ENCODE data around the gene ALDH3B1. TPM values are rescaled to one million over a fixed set of nuclear protein-coding genes. Genes with fewer than 3 reads are reported as not detected.
A peak's percentile ranks its signal among the peaks of the same experiment; 100 is the strongest.

The ALDH3B1 gene
- total and polyA plus RNA-seq, 9 of the 15 experiments (the other 6 are each of a cell fraction or from before 2014, with no cell fraction given): 0.01 to 0.35 (median 0.07) TPM; not detected in 2

DNA sequence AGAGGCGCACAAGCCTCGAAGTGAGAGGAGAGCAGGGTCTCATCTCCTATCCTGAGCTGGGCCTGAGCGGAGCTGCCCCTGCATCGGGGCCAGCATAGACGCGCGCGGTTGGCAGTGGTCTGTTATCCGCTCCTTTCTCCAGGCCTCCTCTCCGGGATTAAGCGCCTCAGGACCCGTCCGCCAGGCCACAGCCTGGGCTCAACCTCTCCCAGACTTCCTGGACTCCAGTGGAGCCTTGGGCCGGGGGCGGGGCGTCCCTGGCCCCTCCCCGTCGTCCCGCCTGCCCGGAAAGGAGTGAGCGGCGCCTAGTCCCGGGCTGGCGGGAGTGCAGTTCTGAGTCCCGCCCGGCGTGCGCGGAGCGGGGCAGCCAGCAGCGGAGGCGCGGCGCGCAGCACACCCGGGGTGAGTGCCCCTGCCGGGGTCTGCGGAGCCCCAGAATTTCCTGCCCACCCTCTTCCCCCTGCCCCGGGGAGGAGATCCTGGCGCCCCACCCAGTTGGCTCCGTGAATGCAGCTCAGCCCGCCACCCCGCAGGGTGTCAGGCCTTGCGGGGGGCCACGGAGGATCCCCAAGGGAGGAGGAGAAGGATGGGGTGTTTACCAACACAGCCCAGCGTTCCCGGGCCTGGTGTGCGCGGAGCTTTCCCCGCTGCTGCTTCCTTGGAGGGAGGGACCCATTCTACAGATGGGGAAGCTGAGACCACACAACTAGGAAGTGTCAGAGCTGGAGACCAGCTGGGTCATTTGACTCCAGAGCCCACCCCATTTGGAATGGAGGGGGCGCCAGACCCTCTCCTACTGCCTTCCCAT lies 28.8 kb downstream of the ALDH3B1 start, which contains the start of gene TCIRG1 (continued):
- TF ChIP-seq SNRNP70 (optimal IDR thresholded peaks at IDR 0.05; ENCODE audit: low read depth, low read length) (no peak), YY1 (IDR thresholded peaks at IDR 0.05; ENCODE audit: borderline replicate concordance in 1 of 3, control insufficient read depth in 1 of 3, extremely low read depth in 1 of 3, insufficient read depth in 3 of 3, insufficient read length in 1 of 3, insufficient replicate concordance in 2 of 3, low read depth in 1 of 3, low read length in 2 of 3) (peak in 1 of 3 experiments; percentile 34), ZNF76 (CRISPR knock-in tag; IDR thresholded peaks at IDR 0.05; ENCODE audit: borderline replicate concordance) (no peak), POLR2AphosphoS2 (IDR thresholded peaks at IDR 0.05; ENCODE audit: low read length) (no peak), RFX5 (IDR thresholded peaks at IDR 0.05; ENCODE audit: low read depth, low read length) (no peak), CC2D1A (IDR thresholded peaks at IDR 0.05) (peak; percentile 46; the same call in 1 of the 2 replicates), GTF2F1 (IDR thresholded peaks at IDR 0.05; ENCODE audit: low read depth, low read length) (no peak), MTA3 (IDR thresholded peaks at IDR 0.05; ENCODE audit: borderline replicate concordance) (no peak; the same call in 1 of the 2 replicates), TOE1 (IDR thresholded peaks at IDR 0.05; ENCODE audit: borderline replicate concordance) (no peak), TOE1 (CRISPR knock-in tag; IDR thresholded peaks at IDR 0.05; ENCODE audit: borderline replicate concordance, low read depth) (no peak), PPARD (CRISPR knock-in tag; IDR thresholded peaks at IDR 0.05) (no peak), RFX1 (IDR thresholded peaks at IDR 0.05) (no peak), MYNN (IDR thresholded peaks at IDR 0.05) (no peak), MYNN (CRISPR knock-in tag; IDR thresholded peaks at IDR 0.05) (no peak), NFE2L1 (tag; IDR thresholded peaks at IDR 0.05; ENCODE audit: borderline replicate concordance, low read depth) (no peak), HDAC3 (IDR thresholded peaks at IDR 0.05; ENCODE audit: borderline replicate concordance, partially characterized antibody) (no peak), ZNF551 (CRISPR knock-in tag; IDR thresholded peaks at IDR 0.05) (no peak)
- TF ChIP-seq, protein P1, sequence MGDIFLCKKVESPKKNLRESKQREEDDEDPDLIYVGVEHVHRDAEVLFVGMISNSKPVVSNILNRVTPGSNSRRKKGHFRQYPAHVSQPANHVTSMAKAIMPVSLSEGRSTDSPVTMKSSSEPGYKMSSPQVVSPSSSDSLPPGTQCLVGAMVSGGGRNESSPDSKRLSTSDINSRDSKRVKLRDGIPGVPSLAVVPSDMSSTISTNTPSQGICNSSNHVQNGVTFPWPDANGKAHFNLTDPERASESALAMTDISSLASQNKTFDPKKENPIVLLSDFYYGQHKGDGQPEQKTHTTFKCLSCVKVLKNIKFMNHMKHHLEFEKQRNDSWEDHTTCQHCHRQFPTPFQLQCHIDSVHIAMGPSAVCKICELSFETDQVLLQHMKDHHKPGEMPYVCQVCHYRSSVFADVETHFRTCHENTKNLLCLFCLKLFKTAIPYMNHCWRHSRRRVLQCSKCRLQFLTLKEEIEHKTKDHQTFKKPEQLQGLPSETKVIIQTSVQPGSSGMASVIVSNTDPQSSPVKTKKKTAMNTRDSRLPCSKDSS (IDR thresholded peaks at IDR 0.05; ENCODE audit: low read depth, partially characterized antibody): no peak
- TF ChIP-seq, protein P2, sequence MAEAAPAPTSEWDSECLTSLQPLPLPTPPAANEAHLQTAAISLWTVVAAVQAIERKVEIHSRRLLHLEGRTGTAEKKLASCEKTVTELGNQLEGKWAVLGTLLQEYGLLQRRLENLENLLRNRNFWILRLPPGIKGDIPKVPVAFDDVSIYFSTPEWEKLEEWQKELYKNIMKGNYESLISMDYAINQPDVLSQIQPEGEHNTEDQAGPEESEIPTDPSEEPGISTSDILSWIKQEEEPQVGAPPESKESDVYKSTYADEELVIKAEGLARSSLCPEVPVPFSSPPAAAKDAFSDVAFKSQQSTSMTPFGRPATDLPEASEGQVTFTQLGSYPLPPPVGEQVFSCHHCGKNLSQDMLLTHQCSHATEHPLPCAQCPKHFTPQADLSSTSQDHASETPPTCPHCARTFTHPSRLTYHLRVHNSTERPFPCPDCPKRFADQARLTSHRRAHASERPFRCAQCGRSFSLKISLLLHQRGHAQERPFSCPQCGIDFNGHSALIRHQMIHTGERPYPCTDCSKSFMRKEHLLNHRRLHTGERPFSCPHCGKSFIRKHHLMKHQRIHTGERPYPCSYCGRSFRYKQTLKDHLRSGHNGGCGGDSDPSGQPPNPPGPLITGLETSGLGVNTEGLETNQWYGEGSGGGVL (CRISPR knock-in tag; IDR thresholded peaks at IDR 0.05): no peak
- TF ChIP-seq, protein P3, sequence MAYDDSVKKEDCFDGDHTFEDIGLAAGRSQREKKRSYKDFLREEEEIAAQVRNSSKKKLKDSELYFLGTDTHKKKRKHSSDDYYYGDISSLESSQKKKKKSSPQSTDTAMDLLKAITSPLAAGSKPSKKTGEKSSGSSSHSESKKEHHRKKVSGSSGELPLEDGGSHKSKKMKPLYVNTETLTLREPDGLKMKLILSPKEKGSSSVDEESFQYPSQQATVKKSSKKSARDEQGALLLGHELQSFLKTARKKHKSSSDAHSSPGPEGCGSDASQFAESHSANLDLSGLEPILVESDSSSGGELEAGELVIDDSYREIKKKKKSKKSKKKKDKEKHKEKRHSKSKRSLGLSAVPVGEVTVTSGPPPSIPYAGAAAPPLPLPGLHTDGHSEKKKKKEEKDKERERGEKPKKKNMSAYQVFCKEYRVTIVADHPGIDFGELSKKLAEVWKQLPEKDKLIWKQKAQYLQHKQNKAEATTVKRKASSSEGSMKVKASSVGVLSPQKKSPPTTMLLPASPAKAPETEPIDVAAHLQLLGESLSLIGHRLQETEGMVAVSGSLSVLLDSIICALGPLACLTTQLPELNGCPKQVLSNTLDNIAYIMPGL (CRISPR knock-in tag; IDR thresholded peaks at IDR 0.05): peak; percentile 44; the same call in 1 of the 2 replicates
- TF ChIP-seq, protein P4, sequence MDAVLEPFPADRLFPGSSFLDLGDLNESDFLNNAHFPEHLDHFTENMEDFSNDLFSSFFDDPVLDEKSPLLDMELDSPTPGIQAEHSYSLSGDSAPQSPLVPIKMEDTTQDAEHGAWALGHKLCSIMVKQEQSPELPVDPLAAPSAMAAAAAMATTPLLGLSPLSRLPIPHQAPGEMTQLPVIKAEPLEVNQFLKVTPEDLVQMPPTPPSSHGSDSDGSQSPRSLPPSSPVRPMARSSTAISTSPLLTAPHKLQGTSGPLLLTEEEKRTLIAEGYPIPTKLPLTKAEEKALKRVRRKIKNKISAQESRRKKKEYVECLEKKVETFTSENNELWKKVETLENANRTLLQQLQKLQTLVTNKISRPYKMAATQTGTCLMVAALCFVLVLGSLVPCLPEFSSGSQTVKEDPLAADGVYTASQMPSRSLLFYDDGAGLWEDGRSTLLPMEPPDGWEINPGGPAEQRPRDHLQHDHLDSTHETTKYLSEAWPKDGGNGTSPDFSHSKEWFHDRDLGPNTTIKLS (IDR thresholded peaks at IDR 0.05; ENCODE audit: borderline replicate concordance, low read depth): no peak

Measured in K562 (cell line).